NCI-H146 treated with DMSO at 0.1 percent for 48 hours (cell line): ENCODE results near the gene CEBPG.
A peak's percentile ranks its signal among the peaks of the same experiment; 100 is the strongest.

Experiments
- DNase-seq: peaks from one replicate; lab custom pipeline; 2025; ENCODE audit not compliant: unreplicated experiment; lab: John Stamatoyannopoulos, UW

CEBPG gene

DNA sequence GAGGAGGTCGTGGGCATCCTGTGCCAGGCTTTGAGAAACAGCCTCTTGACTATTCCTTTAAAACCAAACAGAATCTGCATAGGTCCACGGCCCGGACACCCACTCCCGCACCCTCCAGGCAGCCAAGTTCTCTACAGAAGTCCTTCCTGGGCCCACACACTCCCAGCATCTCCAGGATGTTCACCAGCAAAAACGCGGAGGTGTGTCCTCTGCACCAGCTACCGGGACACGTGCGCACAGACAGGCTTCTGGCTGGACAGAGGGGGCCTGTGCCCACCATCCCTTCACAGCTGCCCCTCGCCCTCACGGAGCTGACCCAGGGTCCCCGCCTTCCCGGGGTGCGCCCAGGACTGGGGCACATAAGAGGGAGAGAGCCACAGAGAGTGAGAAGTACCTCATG, 44.2 kb downstream of the CEBPG start:
- DNase-seq: no peak

DNA sequence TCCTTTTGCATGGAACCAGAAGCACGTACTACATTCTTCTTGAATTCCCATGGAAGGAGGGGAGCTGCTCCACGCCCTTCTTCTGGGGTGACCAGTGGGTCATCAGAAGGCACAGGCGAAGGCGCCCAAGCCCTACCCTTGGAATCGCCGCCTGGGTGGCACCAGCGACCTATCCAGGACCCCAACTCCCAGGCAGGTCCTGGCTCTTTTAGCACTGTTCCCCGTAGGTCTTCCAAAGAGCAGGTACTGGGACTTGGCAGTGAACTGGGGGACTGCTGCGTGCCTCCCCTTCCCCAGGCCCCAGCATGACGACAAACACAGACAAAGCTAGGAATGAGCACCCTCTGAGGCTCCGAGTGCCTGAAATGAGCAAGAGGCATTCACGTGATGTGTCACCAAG, 45.0 kb downstream of the CEBPG start:
- no peak for DNase-seq

DNA sequence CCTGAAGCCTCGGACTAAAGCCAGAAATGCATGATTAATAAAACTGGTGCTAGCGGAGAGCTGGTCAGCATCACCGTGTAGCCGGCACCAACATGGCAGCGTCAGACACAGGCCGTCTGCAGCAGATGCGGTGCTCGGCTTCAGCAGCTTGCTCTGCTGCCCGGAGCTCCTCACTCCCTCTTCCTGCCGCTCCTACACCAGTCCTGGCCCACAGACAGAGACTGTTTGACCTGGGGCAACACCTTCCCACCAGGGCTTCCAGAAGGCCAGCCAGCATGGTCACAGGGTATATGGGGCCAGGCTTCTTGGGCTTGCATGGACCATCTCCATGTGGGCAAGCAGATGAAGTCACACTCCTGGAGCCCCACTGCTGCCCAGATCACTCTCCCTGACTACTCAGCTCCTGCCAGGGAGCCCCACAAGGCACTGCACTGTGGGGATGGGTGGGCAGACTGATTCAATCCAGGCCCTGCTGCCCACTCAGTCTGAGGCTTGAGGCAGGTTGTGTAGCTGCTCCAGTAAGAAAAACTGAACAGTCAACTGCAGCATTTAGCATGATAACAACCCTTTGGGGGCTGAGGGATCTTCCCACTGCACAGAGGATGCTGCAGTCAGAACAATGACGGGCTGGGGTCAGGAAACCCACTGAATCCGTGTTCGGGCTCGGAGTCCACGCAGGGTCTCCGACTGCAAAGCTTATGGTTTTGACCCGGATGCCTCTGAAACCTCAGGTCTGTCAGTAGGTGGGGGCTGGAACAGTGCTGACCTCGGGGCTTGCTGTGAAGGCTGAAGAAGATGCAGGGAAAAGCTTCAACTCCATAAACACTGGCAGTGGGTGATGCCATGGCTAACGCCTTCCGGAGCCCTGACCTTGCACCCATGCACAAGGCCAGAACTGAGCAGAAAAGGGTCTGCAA, 45.6 kb downstream of the CEBPG start:
- DNase-seq: no peak

DNA sequence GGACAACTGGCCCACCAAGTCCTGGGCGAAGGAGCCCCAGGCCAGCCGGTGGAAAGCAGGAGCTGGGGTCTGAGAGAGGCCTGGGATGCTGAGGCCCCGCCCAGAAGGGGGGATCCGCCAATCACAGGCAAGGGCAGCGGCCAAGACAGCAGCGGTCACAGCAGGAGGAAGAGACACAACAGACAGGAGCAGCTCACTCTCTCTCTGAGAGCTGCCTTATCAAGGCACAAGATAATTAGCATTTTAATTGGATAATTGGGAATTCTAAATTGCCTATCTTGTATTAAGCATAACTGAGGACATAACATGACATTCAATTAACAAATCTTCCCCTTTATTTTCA, 46.2 kb downstream of the CEBPG start:
- DNase-seq: no peak

DNA sequence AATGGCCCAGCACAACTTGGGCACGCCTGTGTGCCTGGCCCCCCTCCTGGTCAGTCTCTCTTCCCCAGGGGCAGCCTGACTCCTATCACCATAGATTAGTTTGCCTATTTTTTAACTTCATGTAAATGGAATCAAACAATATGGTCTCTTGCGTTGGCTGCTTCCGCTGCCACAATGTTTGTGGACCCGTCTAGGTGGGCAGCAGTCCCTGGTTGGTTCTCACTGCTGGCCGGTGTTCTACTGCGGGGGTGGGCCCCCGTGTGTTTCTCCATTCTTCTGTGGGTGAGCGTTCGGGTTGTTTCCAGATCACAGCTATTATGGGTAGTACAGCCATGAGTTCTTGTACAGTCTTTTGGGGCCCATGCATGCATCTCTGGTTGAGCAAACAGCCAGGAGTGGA, 47.3 kb downstream of the CEBPG start:
- DNase-seq: no peak

DNA sequence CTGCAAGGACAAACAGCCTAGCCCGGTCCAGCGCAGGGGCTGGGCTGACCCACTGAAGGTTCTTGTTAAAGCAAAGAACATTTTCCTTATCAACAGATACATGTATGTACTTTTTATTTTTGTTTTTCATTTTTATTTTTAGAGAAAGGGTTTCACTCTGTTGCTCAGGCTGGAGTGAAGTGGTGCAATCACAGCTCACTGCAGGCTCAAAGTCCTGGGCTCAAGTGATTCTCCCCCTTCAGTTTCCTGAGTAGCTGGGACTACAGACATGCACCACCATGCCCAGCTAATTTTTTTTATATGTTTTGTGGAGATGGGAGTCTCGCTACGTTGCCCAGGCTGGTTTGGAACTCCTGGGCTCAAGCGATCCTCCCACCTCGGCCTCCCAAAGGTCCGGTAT, 47.9 kb downstream of the CEBPG start:
- DNase-seq: no peak

DNA sequence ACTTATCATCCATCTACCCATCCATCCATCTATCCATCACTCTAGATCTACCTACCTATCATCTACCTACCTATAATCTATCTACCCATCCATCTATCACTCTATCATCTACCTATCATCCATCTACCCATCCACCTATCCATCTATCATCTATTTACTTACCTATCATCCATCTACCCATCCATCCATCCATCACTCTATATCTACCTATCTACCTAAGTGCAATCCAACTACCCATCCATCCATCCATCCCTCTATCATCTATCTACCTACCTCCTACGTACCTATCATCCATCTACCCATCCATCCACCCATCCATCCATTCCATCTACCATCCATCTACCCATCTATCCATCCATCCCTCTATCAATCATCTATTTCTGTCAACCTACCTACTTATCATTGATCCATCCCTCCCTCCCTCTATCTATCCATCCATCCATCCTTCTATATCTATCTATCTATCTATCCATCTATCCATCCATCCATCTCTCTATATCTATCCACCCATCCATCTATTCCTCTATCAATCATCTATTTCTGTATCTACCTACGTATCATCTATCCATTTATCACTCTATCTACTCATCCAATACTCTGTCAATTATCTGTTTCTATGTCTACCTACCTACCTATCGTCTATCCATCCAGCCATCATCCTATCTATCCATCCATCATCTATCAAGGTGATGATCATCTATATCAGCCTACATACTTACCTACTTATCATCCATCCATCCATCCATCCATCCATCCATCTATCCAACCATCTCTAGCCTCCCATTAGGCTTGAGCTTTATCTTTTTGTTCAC, 49.1 kb downstream of the CEBPG start:
- DNase-seq: no peak

DNA sequence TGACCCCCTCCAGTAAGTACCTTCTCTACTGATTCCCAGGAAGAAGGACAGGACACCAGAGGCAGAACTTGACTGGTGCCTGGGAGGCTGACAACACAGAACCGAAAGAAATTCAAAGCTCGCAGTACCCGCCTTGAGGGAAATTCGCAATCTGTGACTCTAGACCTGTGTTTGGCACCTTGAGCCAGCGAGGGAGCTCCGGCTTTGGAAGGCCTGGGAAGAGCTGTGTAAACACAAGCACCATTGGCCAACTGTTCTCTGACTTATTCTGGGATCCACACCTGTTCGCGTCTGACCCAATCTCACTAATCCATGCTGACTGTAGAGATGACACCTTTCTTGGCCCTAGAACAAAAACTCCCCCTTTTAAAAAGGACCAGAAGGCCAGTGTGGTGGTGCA, 50.7 kb downstream of the CEBPG start:
- no peak for DNase-seq

DNA sequence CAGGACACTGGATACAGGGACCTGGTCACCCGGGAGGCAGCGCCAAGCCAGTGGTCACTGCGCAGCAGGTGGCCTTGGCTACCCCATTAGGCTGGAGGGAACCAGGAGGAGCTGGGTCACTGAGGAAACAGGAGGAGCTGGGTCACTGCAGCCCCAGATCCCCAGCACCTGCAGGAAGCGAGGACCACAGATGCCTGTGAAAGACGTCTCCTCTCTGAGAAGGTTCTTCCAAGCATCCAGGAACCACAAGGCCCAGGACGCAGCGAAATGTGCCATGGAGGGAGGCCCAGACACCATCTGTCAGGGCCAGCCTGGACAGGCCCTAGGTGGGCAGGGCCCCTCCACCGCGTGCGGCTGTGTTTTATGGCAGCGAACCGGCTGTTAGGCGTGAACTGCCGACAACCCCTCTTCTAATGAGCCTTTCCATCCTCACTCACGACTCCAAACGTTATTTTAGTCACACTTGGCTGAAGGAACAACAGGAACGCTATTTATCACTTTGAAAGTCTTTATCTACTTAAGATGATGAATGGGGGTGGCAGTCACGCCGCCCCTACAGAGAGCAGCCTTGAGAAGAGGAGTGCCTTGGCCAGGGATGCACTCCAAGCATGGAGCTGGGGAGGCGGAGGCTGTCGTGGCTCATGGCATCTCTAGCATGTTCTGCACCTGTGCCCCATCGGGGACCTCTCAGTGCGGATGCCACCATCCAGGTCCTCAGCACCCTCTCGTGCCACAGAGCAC, 53.3 kb downstream of the CEBPG start:
- no peak for DNase-seq

DNA sequence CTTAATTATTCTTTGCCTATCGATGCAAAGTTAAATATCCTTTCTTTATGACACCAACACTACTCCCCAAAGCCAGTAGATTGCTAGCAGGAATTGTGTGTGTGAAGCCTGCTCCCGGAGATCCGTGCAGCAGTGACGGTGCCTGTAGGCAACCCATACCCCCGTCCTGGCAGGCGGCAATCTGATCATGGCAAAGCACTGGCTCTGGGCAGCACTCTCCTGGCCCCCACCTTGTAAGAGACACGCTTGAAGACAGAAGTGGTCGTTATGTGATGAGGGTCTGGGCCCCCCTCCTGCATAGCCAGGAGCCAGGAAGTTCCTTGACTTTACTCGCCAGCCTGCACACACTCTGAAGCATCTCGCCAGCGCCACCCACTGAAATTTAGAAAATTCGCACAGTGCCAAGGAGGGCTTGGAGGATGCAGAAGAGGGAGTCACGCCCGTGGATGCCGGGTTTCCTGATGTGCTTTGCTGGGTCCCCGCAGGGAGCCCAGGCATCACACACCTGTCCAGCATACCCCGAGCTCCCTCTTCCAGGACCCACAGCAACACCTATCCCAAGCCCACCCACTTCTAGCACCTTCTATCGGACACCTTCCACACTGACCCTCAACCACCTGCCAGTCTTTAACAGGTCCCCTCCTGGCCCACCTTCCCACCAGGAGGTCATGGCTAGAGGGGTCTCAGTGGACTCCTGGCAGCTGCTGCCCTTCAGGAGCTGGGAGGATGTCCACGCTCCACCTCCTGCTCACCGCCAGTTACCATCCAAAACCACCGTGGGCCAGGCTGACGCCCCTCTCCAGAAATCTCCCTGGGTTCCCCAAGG, 54.5 kb downstream of the CEBPG start:
- DNase-seq: no peak

DNA sequence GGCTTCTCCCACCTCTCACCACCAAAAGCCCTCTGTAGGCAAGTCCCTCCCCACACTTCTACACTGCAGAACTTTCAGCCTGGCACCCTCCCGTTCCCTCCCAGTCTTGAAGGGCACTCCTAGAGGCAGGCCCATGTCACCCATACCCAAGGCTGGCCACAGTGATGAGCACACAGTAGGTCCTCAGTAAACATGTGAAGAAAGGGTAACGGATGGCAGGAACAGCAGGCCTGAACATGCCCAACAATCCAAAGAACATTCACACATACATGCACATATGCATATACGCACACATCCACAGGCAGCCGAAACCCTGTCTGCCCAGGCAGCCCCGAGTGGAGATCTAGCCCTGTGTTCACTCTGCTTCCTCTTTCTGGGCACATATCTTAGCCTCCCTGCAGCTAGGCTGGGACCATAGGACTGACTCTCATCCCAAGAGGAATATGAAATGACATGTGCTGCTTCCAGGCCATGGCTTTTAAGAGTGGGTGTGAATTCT, 55.2 kb downstream of the CEBPG start:
- DNase-seq: no peak

DNA sequence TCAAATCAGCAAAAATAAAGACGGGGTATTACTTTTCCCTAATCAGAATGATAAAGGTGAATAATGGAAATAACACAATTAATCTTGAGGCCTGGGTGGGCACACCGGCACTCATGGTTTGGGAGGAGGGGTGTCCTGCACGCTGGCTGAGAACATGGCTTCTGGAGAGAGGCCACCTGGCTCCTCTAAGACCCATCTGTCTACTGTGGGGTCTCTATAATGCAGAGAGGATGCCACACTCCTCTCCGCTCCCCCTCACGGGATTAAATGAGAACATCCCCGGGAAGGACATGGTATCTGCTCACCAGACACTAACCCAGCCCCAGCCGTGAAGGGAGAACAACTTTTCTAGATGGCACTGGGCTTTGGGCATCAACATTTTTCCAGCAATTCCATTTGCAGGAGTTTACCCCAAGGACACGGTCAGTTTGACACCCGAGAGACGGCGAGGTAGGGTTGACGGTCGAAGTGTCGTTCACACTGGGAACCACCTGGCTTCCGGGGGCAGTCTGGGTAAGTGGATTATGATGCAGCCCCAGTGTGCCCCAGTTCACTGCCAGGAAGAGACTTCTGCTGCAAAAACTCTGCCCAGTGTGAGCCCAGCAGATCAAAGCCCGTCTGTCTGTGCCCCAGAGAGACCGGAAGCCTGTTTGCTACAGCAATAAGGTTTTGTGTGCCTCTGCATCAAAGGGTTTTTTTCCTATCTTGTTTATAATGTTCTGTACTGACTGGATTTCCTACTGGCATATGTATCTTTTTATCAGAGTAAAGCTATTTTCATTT, 56.6 kb downstream of the CEBPG start:
- DNase-seq: no peak

DNA sequence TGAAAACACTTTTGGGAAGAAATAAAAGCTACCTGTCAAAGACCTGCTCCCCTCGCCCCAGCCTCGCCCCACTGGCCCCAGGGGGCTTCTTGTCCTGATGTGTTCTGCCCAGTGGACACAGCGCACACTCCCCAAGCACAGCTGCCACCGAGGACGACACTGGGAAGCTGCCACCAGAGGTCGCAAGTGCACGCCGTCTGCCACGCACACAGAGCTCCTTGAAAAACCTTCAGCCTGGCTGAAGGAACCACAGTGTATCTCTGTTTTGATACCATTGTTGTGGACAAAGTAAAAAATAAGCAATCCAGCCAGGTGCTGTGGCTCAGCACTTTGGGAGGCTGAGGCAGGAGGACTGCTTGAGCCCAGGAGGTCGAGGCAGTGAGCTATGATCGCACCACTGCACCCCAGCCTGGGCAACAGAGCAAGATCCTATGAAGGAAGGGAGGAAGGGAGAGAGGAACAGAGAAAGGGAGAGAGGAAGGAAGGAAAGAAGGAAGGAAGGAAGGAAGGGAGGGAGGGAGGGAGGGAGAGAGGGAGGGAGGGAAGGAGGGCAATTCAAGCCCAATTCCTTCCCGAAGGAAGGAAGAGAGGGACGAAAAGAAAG, 57.3 kb downstream of the CEBPG start:
- peak; percentile 22 for DNase-seq

DNA sequence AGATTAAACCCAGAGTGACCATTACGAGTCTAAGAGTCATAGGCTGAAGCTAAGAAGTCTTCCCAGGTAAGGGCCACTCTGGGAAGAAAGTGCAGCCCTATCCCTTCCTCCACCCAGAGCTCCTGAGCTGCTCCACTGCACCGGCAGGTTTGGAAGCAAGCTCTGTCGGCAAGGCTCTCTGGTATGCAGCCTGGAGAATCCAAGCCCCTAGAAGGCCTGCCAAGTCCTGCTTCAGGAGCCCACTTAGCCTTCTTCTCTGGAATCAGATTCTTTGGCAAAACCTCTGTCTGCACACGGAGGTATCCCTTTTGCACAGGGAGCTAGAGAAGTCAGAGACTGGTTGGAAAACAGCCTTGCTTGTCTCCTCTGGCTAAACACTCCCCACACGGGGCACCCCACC, 58.5 kb downstream of the CEBPG start:
- no peak for DNase-seq
